NCI-H774 (cell line): ENCODE measurements around the gene SOX9.
A peak's percentile ranks its signal among the peaks of the same experiment; 100 is the strongest.
"Not testable (repeated sequence)": the region's sequence is repeated elsewhere in the genome, so short reads cannot be mapped to it uniquely, and the experiment has no call there.

ENCODE experiments used
- DNase-seq: peaks from one replicate; lab custom pipeline; 2025; lab: John Stamatoyannopoulos, UW

SOX9 gene

GRCh38 chr17:72126575-72127486, 6.0 kb downstream of the SOX9 start:
- DNase-seq: no peak

- DNase-seq: no peak
Measured at GRCh38 chr17:72128039-72128438, 7.2 kb downstream of the SOX9 start.

- no peak for DNase-seq
Measured at GRCh38 chr17:72134608-72135394, 14.0 kb downstream of the SOX9 start.

- no peak for DNase-seq
Measured at GRCh38 chr17:72135546-72136325, 14.9 kb downstream of the SOX9 start.

GRCh38 chr17:72136692-72137091, 15.9 kb downstream of the SOX9 start:
- DNase-seq: no peak

GRCh38 chr17:72137161-72137560, 16.3 kb downstream of the SOX9 start:
- no peak for DNase-seq

- DNase-seq: no peak
Measured at GRCh38 chr17:72139212-72139611, 18.4 kb downstream of the SOX9 start.

- DNase-seq: no peak
Measured at GRCh38 chr17:72141336-72141735, 20.5 kb downstream of the SOX9 start.

GRCh38 chr17:72142097-72142496, 21.3 kb downstream of the SOX9 start:
- not testable (repeated sequence) for DNase-seq

GRCh38 chr17:72142614-72143013, 21.8 kb downstream of the SOX9 start:
- no peak for DNase-seq

- peak; percentile 20 for DNase-seq
Measured at GRCh38 chr17:72143245-72143644, 22.4 kb downstream of the SOX9 start.

GRCh38 chr17:72144101-72144500, 23.3 kb downstream of the SOX9 start:
- no peak for DNase-seq

GRCh38 chr17:72145562-72145961, 24.7 kb downstream of the SOX9 start:
- DNase-seq: no peak

GRCh38 chr17:72145962-72146361, 25.1 kb downstream of the SOX9 start:
- DNase-seq: no peak

GRCh38 chr17:72146371-72146770, 25.6 kb downstream of the SOX9 start:
- no peak for DNase-seq

GRCh38 chr17:72150632-72151460, 30.0 kb downstream of the SOX9 start:
- peak; percentile 12 for DNase-seq

GRCh38 chr17:72151565-72152386, 31.0 kb downstream of the SOX9 start:
- DNase-seq: peak; percentile 35

GRCh38 chr17:72152387-72152929, 31.6 kb downstream of the SOX9 start:
- no peak for DNase-seq

- no peak for DNase-seq
Measured at GRCh38 chr17:72158895-72159885, 38.4 kb downstream of the SOX9 start.
